Activated CD4-positive, alpha-beta T cell treated with anti-CD3 and anti-CD28 coated beads, Interleukin-2, amount 50 U/mL, for 4 hours (primary cell): Measurements from ENCODE around the gene POLK.
A peak's percentile ranks its signal among the peaks of the same experiment; 100 is the strongest.
"Not testable (repeated sequence)": the region's sequence is repeated elsewhere in the genome, so short reads cannot be mapped to it uniquely, and the experiment has no call there.

ENCODE experiments used
- DNase-seq, 2 experiments: peaks; one replicate each; pipeline ENCODE4 v3.0.0-alpha.2; 2020

Gene POLK

GRCh38 chr5:75511435-75512382 lies at the start of gene POLK, which contains the start of gene CERT1:
TSS of gene POLK (plus strand) at chr5:75511891.
TSS of gene CERT1 (minus strand) at chr5:75511629. CDS start at chr5:75511207, 422 bp downstream.
- DNase-seq: peak; percentile 94

GRCh38 chr5:75463726-75464125 lies 48.0 kb upstream of the POLK start:
- DNase-seq: no peak

- DNase-seq: no peak
Measured at GRCh38 chr5:75465480-75465879, 46.2 kb upstream of the POLK start.

- DNase-seq: no peak
Measured at GRCh38 chr5:75466006-75466716, 45.5 kb upstream of the POLK start.

- no peak for DNase-seq
Measured at GRCh38 chr5:75468593-75468992, 43.1 kb upstream of the POLK start.

GRCh38 chr5:75469017-75469416 lies 42.7 kb upstream of the POLK start:
- DNase-seq: no peak

- DNase-seq: no peak
Measured at GRCh38 chr5:75471193-75471592, 40.5 kb upstream of the POLK start.

- DNase-seq: no peak
Measured at GRCh38 chr5:75472973-75473372, 38.7 kb upstream of the POLK start.

- DNase-seq: no peak
Measured at GRCh38 chr5:75473463-75473862, 38.2 kb upstream of the POLK start.

- DNase-seq: no peak
Measured at GRCh38 chr5:75475364-75475763, 36.3 kb upstream of the POLK start.

- no peak for DNase-seq
Measured at GRCh38 chr5:75481024-75481423, 30.7 kb upstream of the POLK start.

- DNase-seq: no peak
Measured at GRCh38 chr5:75482482-75482881, 29.2 kb upstream of the POLK start.

GRCh38 chr5:75484605-75485004 lies 27.1 kb upstream of the POLK start:
- no peak for DNase-seq

GRCh38 chr5:75489847-75490246 lies 21.8 kb upstream of the POLK start:
- not testable (repeated sequence) for DNase-seq

GRCh38 chr5:75491621-75492020 lies 20.1 kb upstream of the POLK start:
- no peak for DNase-seq

- DNase-seq: no peak
Measured at GRCh38 chr5:75496026-75496425, 15.7 kb upstream of the POLK start.

- DNase-seq: no peak
Measured at GRCh38 chr5:75498208-75498777, 13.4 kb upstream of the POLK start.

GRCh38 chr5:75498875-75499274 lies 12.8 kb upstream of the POLK start:
- DNase-seq: not testable (repeated sequence)

GRCh38 chr5:75505112-75505511 lies 6.6 kb upstream of the POLK start:
- not testable (repeated sequence) for DNase-seq

GRCh38 chr5:75507841-75508240 lies 3.9 kb upstream of the POLK start:
- DNase-seq: no peak

GRCh38 chr5:75509546-75509945 lies 2.1 kb upstream of the POLK start:
- DNase-seq: no peak

GRCh38 chr5:75509956-75510355 lies 1.7 kb upstream of the POLK start:
- no peak for DNase-seq

- no peak for DNase-seq
Measured at GRCh38 chr5:75510417-75510835, 1.3 kb upstream of the POLK start.
